IPS-18a (cell line): ENCODE data around the gene GRN.
"Not testable (repeated sequence)": the region's sequence is repeated elsewhere in the genome, so short reads cannot be mapped to it uniquely, and the experiment has no call there.

Source experiments
- H3K27ac ChIP-seq: one replicate; pipeline ENCODE4 v1.5.1; 2013; ENCODE audit warnings: low read length
- H3K27me3 ChIP-seq: one replicate; pipeline ENCODE4 v1.6.1; 2013; ENCODE audit warnings: mild to moderate bottlenecking, low read length; ENCODE audit not compliant: control insufficient read depth, insufficient read depth
- H3K36me3 ChIP-seq: one replicate; pipeline ENCODE4 v1.6.1; 2013; ENCODE audit warnings: low read depth, low read length; ENCODE audit not compliant: control insufficient read depth
- H3K4me1 ChIP-seq: one replicate; pipeline ENCODE4 v1.6.1; 2013; ENCODE audit warnings: low read depth, low read length; ENCODE audit not compliant: control insufficient read depth
- H3K4me3 ChIP-seq: one replicate; pipeline ENCODE4 v1.5.1; 2013; ENCODE audit warnings: low read length
- H3K9ac ChIP-seq: one replicate; pipeline ENCODE4 v1.6.1; 2013; ENCODE audit warnings: mild to moderate bottlenecking, low read length, moderate library complexity
- H3K9me3 ChIP-seq: one replicate; pipeline ENCODE4 v1.6.1; 2013; ENCODE audit warnings: low read depth, low read length; ENCODE audit not compliant: control insufficient read depth

The GRN gene

DNA sequence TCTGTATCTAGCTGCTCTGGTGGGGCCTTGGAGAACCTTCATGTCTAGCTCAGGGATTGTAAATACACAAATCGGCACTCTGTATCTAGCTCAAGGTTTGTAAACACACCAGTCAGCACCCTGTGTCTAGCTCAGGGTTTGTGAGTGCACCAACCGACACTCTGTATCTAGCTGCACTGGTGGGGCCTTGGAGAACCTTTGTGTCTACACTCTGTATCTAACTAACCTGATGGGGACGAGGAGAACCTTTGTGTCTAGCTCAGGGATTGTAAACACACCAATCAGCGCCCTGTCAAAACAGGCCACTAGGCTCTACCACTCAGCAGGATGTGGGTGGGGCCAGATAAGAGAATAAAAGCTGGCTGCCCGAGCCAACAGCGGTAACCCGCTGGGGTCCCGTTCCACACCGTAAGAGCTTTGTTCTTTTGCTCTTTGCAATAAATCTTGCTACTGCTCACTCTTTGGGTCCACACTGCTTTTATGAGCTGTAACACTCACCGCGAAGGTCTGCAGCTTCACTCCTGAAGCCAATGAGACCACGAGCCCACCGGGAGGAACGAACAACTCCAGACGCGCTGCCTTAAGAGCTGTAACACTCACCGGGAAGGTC, 24.4 kb downstream of the GRN start:
- H3K27me3 ChIP-seq, result peaks cover 15% of the 10 kb centered on the region
- not testable (repeated sequence) for H3K4me1 ChIP-seq, H3K27ac ChIP-seq, H3K9ac ChIP-seq, H3K9me3 ChIP-seq, H3K36me3 ChIP-seq, H3K4me3 ChIP-seq

DNA sequence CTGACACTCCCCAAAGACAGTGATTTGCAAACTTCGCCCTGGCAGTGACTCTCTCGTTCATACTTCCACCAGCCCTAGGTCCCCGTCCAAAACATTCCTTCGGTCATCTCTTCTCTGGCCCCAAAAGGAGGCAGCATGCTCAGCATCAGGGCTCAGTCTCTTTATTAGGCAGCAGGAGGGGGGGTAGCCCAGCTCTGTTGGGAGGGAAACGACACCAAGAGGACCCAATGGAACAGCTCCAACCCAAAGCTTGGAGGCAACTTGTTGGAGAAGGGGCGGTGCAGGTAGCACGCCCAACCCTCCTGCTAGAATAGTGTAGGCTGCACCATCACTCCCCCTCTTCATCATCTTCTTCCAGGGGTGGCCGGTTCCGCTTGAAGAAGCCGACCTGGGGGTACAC, 26.9 kb downstream of the GRN start:
- Histone ChIP-seq H3K27me3 (no peaks in the 10 kb centered on the region), H3K9ac (no peak overlapping the region), H3K4me3 (no peak overlapping the region), H3K36me3 (no peaks in the 10 kb centered on the region), H3K4me1 (peaks cover 12% of the 10 kb centered on the region), H3K27ac (no peak overlapping the region), H3K9me3 (no peaks in the 10 kb centered on the region)

DNA sequence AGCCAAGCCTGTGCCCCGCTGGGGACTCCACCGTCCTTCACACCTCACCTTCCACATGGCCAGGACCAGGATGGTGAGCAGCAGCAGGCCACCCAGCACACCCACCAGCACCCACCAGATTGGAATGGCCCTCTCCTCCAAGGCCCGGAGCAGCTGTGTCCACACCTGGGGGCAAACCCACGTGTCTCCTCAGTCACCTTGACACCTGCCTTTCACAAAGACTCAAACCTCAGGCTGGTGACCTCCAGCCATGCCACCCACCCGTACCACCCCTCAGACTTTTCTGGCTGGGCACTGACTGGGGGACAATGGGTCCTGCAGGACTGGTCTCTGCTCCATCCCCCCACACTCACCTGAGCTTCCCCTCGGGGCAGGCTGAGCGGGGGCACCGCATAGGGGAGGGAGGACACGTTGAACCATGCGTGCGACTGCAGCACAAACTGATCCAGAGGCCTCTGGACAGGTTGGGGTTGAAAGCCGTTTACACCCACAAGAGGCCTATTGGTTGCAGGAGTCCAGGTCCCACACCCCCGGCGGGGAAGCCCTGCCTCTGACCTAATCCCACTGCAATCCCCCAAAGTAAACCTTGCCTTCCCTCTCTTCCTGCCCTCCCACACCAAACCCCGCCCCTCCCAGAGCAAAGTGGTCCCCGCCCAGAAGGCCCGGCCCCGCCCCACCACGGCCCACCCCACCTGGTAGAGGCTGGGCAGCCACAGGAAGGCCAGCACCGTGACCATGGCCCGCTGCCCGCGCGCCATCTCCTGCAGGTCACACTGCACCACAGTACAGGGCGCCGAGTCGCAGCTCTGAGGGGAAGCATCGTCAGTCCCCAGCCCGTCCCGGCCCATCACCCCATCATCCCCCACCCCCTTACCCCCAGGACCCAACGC, 29.4 kb downstream of the GRN start:
- H3K9me3 ChIP-seq, result no peaks in the 10 kb centered on the region
- no peak overlapping the region for H3K27ac ChIP-seq
- H3K4me3 ChIP-seq, result peak overlapping the region; percentile 3
- H3K36me3 ChIP-seq, result no peaks in the 10 kb centered on the region
- H3K27me3 ChIP-seq, result no peaks in the 10 kb centered on the region
- peaks cover 12% of the 10 kb centered on the region for H3K4me1 ChIP-seq
- H3K9ac ChIP-seq, result no peak overlapping the region

DNA sequence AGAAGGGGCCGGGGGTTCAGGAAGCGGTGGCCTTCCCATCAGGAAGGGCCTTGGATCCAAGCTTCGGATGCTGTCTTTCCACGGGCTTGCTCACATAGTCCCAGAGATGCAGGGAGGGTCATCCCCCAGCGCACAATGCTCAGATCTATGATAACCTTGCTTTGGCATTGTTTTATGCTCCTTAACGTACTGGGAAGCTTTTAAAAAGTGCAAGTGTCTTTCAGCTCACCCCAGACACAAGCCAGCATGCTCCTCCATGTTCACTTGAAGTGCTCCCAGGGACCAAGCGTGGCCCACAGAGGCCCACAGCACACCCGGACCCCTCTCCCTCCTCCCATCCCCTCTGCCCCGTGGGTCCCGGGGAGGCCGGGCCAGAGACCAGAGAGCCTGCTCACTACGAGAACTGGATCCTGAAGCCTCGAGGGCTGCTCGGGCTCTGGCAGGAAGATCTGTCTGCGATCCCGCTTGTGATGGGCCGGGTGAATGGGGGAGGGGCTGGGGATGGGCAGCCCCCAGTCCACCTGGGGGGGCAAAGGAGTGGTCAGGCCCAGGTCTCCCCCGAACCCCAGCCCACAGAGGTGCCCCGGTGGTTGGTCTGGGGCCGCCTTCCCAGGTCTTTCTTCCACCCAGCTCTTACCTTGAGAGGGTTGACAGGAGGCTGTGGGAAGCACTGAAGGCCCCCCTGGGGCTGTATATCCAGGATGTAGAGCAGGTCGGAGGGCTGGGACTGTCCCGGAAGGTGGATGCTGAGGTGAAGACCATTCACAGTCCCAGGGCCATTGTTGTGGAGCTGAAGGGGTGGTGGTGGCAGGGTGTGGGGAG, 30.3 kb downstream of the GRN start:
- Histone ChIP-seq H3K9ac (no peak overlapping the region), H3K4me1 (peaks cover 12% of the 10 kb centered on the region), H3K4me3 (peak overlapping the region; percentile 3)

DNA sequence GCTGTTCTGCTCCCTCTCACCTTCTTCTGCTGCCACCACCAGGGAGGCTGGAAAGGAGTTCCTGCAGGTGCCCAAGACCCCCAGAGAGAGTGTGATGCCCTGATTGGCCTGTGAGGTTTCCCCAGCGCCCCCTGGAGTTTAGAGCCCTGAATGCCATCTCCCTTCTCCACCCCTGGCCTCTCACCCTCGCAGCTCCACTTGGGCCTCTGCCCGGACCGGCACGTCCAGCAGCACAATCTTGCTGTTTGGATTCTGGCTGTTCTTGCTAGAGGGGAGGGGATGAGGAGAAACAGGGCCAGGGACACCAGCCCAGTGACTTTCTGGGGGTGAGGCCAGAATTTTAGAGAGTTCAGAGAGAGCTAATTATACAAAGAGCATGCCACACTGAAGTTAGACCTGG, 31.0 kb downstream of the GRN start:
- Histone ChIP-seq H3K27ac (no peak overlapping the region), H3K9ac (no peak overlapping the region), H3K9me3 (no peaks in the 10 kb centered on the region), H3K4me3 (no peak overlapping the region), H3K36me3 (no peaks in the 10 kb centered on the region), H3K4me1 (peaks cover 12% of the 10 kb centered on the region), H3K27me3 (no peaks in the 10 kb centered on the region)

More for the DNA sequence above, 30.3 kb downstream of the GRN start:
- Histone ChIP-seq H3K9me3 (no peaks in the 10 kb centered on the region), H3K36me3 (no peaks in the 10 kb centered on the region), H3K27ac (no peak overlapping the region), H3K27me3 (no peaks in the 10 kb centered on the region)

DNA sequence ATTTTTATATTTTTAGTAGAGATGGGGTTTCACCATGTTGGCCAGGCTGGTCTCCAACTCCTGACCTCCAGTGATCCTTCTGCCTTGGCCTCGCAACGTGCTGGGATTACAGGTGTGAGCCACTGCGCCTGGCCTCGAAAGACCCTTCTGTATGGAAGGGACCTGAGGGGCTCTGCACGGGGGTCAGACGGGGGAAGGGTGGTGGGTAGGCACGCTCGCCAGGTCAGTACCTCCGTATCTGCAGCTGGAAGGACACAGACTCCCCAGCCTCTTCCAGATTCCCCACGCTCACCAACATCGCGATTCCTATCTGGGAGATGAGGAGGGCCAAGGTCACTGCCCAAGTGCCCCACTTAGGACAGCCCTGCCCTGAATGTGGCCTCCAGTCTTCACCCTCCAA, 31.7 kb downstream of the GRN start:
- Histone ChIP-seq H3K27ac (no peak overlapping the region), H3K9me3 (no peaks in the 10 kb centered on the region), H3K27me3 (no peaks in the 10 kb centered on the region), H3K9ac (no peak overlapping the region), H3K4me3 (no peak overlapping the region), H3K36me3 (no peaks in the 10 kb centered on the region), H3K4me1 (peaks cover 12% of the 10 kb centered on the region)

DNA sequence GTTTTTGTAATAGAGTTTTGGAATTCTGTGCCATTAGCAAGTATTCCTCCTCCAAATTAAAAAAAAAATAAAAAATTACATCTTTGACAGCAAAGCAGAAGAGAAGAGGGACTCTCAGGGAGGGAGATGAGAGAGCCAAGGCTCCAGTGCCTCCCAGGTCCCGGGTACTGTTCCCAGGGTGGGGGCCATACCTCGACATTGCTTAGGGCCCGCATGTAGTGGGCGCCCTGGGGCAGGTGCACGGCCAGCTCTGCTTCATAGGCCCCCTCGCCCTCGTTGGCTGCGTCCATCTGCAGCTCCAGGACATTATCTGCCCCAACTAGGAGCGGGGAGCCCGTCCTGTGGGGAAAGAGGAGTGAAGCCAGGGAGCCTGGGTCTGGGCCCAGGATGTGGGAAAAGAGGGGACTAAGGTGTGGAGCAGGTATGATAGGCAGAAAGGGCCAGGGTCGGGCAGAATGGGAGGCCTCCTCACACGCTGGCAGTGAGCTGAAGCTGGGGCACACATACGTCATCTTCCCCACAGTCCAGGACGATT, 33.1 kb downstream of the GRN start:
- peaks cover 14% of the 10 kb centered on the region for H3K27me3 ChIP-seq
- peaks cover 12% of the 10 kb centered on the region for H3K4me1 ChIP-seq

DNA sequence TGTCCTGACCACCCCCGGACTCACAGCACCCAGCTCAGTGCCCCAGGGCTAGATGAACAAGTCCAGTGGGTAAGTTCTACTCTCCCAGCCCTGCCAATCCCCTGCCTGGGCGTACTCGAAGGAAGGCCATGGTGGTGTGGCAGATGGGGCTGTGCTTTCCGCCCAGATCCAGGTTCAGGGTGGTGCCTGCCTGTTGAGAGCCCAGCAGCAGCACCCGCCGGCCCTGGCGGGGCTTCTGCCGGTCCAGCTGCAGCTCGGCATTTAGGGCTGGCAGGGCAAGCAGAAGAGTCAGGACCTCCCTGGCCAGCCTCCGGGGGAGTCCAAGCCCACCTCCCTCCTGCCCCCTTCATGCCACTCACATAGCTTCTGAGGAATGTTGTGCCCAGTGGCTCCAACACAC, 34.8 kb downstream of the GRN start:
- no peak overlapping the region for H3K27ac ChIP-seq
- H3K4me1 ChIP-seq, result peaks cover 15% of the 10 kb centered on the region
- H3K9ac ChIP-seq, result no peak overlapping the region
- no peak overlapping the region for H3K4me3 ChIP-seq
- peaks cover 31% of the 10 kb centered on the region for H3K27me3 ChIP-seq
- H3K9me3 ChIP-seq, result no peaks in the 10 kb centered on the region
- no peaks in the 10 kb centered on the region for H3K36me3 ChIP-seq

More for the DNA sequence above, 33.1 kb downstream of the GRN start:
- Histone ChIP-seq H3K36me3 (no peaks in the 10 kb centered on the region), H3K4me3 (no peak overlapping the region), H3K9me3 (no peaks in the 10 kb centered on the region), H3K9ac (no peak overlapping the region), H3K27ac (no peak overlapping the region)

DNA sequence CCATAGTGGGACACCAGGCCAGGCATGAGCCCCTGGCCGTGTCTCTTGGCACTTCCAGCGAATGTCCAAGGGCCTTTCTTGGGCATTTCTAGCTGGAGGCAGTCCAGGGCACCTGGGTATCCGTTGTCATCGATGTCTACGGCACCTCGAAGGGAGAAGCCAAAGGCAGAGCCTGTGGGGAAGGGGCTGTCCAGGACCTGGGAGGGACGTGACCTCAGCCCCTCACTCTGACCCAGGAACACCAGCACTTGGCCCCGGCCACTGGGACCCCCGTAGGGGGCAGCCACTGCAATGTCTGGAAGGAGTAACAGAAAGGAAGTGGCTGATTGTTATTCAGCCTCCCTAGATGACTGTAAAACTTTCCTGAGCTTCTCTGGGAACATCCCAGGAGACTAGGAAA, 35.7 kb downstream of the GRN start:
- Histone ChIP-seq H3K9me3 (no peaks in the 10 kb centered on the region), H3K4me1 (peaks cover 9% of the 10 kb centered on the region), H3K9ac (no peak overlapping the region), H3K27ac (no peak overlapping the region), H3K36me3 (no peaks in the 10 kb centered on the region), H3K4me3 (no peak overlapping the region), H3K27me3 (peaks cover 33% of the 10 kb centered on the region)

DNA sequence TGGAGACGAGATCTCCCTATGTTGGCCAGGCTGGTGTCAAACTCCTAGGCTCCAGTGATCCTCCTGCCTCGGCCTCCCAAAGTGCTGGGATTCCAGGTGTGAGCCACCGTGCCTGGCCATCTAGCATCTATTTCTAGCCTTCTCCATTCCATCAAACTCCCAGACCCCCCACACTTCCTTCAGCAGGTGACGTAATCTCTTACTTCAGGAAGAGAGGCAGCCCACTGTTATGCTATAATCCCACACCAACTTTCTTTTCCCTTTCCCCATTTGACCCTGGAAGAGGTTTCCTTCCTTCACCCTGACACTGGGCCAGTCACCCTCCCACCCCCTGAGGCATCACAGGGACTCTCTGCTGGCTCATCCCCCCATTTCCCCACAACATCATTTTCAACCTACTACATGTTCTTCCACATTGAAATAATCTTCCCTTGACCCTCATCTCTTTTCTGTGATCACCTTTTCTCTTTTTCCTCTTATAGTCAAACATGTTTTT, 36.8 kb downstream of the GRN start:
- no peak overlapping the region for H3K4me3 ChIP-seq
- no peaks in the 10 kb centered on the region for H3K36me3 ChIP-seq
- no peaks in the 10 kb centered on the region for H3K9me3 ChIP-seq
- H3K4me1 ChIP-seq, result peaks cover 11% of the 10 kb centered on the region
- no peak overlapping the region for H3K27ac ChIP-seq
- no peak overlapping the region for H3K9ac ChIP-seq
- H3K27me3 ChIP-seq, result peaks cover 44% of the 10 kb centered on the region

DNA sequence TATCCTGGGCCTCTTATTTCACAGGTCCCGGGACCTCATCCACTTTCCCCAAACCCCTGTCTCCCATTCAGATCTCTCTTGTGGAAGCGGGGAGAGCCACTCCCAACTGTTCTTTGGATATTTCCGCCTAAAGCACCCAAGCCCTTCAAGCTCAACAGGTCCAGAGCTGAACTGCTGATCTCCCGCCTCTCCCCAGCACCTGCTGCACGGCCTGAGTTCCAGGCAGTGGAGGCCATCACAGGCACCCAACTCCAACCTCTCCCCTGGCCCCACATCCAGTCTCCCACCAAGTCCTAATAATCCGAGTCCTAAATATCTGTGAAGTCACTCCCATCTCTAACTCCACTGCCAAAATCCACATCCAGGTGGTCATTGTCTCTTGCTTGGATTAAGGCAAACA, 37.8 kb downstream of the GRN start:
- no peaks in the 10 kb centered on the region for H3K9me3 ChIP-seq
- peaks cover 46% of the 10 kb centered on the region for H3K27me3 ChIP-seq
- H3K9ac ChIP-seq, result no peak overlapping the region
- H3K36me3 ChIP-seq, result no peaks in the 10 kb centered on the region
- no peak overlapping the region for H3K4me3 ChIP-seq
- H3K4me1 ChIP-seq, result peaks cover 11% of the 10 kb centered on the region
- no peak overlapping the region for H3K27ac ChIP-seq
